ENCODE results near the gene ANXA10. TPM values are rescaled to one million over a fixed set of nuclear protein-coding genes. Genes with fewer than 3 reads are reported as not detected.

Gene ANXA10
- total RNA-seq, 2 experiments from 2014 or later: not detected

- Histone ChIP-seq H2AFZ (ENCODE audit: low read length) (no peak overlapping the region), H4K20me1 (ENCODE audit: insufficient read depth, low read length) (no peaks in the 10 kb centered on the region), H3K27ac (ENCODE audit: low read depth, low read length, poor library complexity, severe bottlenecking) (no peak overlapping the region), H3K4me3 (ENCODE audit: low read depth, low read length, poor library complexity, severe bottlenecking) (no peak overlapping the region), H3K4me1 (ENCODE audit: insufficient read depth, low read length, poor library complexity, severe bottlenecking) (no peaks in the 10 kb centered on the region), H3K9me3 (ENCODE audit: low read length) (no peaks in the 10 kb centered on the region), H3K9me2 (ENCODE audit: insufficient read depth, low read length) (no peaks in the 10 kb centered on the region), H3K79me2 (ENCODE audit: insufficient read depth, low read depth, low read length) (no peaks in the 10 kb centered on the region), H3K4me2 (ENCODE audit: low read length) (no peak overlapping the region), H3K36me3 (ENCODE audit: insufficient read depth, low read length) (no peaks in the 10 kb centered on the region)
- no TSS peak for BruUV-seq (replicated peaks)
- ChIA-PET POLR2A (no interaction called here), CTCF (ENCODE audit: unreplicated experiment) (no interaction called here)
- TF ChIP-seq, protein P1, sequence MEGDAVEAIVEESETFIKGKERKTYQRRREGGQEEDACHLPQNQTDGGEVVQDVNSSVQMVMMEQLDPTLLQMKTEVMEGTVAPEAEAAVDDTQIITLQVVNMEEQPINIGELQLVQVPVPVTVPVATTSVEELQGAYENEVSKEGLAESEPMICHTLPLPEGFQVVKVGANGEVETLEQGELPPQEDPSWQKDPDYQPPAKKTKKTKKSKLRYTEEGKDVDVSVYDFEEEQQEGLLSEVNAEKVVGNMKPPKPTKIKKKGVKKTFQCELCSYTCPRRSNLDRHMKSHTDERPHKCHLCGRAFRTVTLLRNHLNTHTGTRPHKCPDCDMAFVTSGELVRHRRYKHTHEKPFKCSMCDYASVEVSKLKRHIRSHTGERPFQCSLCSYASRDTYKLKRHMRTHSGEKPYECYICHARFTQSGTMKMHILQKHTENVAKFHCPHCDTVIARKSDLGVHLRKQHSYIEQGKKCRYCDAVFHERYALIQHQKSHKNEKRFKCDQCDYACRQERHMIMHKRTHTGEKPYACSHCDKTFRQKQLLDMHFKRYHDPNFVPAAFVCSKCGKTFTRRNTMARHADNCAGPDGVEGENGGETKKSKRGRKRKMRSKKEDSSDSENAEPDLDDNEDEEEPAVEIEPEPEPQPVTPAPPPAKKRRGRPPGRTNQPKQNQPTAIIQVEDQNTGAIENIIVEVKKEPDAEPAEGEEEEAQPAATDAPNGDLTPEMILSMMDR (conservative IDR thresholded peaks at IDR 0.05; ENCODE audit: low read length): no peak
- no peak for TF ChIP-seq EZH2phosphoT487 (IDR thresholded peaks at IDR 0.05; ENCODE audit: borderline replicate concordance, low read depth, low read length)
- intact Hi-C loops (cut with micrococcal nuclease; ENCODE audit: unreplicated experiment): no loop called here
- DNase-seq (ENCODE audit: low spot score): no peak
Observed at GRCh38 chr4:168097161-168097560, 4.8 kb downstream of the ANXA10 start.

GRCh38 chr4:168098248-168098717, 5.9 kb downstream of the ANXA10 start:
- no peaks in the 10 kb centered on the region for H3K9me3 ChIP-seq (ENCODE audit: low read length)
- no peak overlapping the region for H3K4me3 ChIP-seq (ENCODE audit: low read depth, low read length, poor library complexity, severe bottlenecking)
- intact Hi-C loops (cut with micrococcal nuclease; ENCODE audit: unreplicated experiment): no loop called here
- no peaks in the 10 kb centered on the region for H4K20me1 ChIP-seq (ENCODE audit: insufficient read depth, low read length)
- H3K36me3 ChIP-seq (ENCODE audit: insufficient read depth, low read length): no peaks in the 10 kb centered on the region
- DNase-seq (ENCODE audit: low spot score): no peak
- no TSS peak for BruUV-seq (replicated peaks)
- no peak overlapping the region for H3K4me2 ChIP-seq (ENCODE audit: low read length)
- H3K4me1 ChIP-seq (ENCODE audit: insufficient read depth, low read length, poor library complexity, severe bottlenecking): no peaks in the 10 kb centered on the region
- no peak for TF ChIP-seq EZH2phosphoT487 (IDR thresholded peaks at IDR 0.05; ENCODE audit: borderline replicate concordance, low read depth, low read length)
- TF ChIP-seq, protein P1 (conservative IDR thresholded peaks at IDR 0.05; ENCODE audit: low read length): no peak
- H3K79me2 ChIP-seq (ENCODE audit: insufficient read depth, low read depth, low read length): no peaks in the 10 kb centered on the region
- CTCF ChIA-PET (ENCODE audit: unreplicated experiment): no interaction called here
- H3K27ac ChIP-seq (ENCODE audit: low read depth, low read length, poor library complexity, severe bottlenecking): no peak overlapping the region
- no peak overlapping the region for H2AFZ ChIP-seq (ENCODE audit: low read length)
- POLR2A ChIA-PET: interaction anchor here (0.7 kb wide), 1 partner anchor 1885 kb away, joined by 3 read pairs; no protein-coding TSS in a partner anchor
- no peaks in the 10 kb centered on the region for H3K9me2 ChIP-seq (ENCODE audit: insufficient read depth, low read length)

DNA sequence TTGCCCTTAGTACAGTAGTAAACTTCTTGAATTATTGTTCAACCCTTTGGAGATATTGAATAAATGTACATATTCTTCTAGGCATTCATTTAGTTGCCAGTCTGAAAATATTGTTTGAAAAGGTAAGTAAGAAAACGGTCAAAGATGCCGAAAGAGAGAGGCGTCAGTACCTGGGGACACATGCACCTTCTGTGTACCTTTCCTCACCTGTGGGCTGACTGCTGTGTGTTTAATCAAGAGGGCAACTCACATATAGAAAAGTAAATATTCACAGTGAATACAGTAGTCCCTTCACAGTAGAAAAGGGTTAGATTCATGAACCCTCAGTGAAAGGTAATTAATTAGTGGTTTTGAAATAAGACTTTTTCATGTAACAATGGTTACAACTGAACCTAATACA, 6.9 kb downstream of the ANXA10 start:
- Histone ChIP-seq H3K4me2 (ENCODE audit: low read length) (no peak overlapping the region), H2AFZ (ENCODE audit: low read length) (no peak overlapping the region), H4K20me1 (ENCODE audit: insufficient read depth, low read length) (no peaks in the 10 kb centered on the region), H3K36me3 (ENCODE audit: insufficient read depth, low read length) (no peaks in the 10 kb centered on the region), H3K4me1 (ENCODE audit: insufficient read depth, low read length, poor library complexity, severe bottlenecking) (no peaks in the 10 kb centered on the region), H3K27ac (ENCODE audit: low read depth, low read length, poor library complexity, severe bottlenecking) (no peak overlapping the region), H3K4me3 (ENCODE audit: low read depth, low read length, poor library complexity, severe bottlenecking) (no peak overlapping the region), H3K9me3 (ENCODE audit: low read length) (no peaks in the 10 kb centered on the region), H3K79me2 (ENCODE audit: insufficient read depth, low read depth, low read length) (no peaks in the 10 kb centered on the region), H3K9me2 (ENCODE audit: insufficient read depth, low read length) (no peaks in the 10 kb centered on the region)
- intact Hi-C loops (cut with micrococcal nuclease; ENCODE audit: unreplicated experiment): no loop called here
- TF ChIP-seq EZH2phosphoT487 (IDR thresholded peaks at IDR 0.05; ENCODE audit: borderline replicate concordance, low read depth, low read length): no peak
- TF ChIP-seq, protein P1 (conservative IDR thresholded peaks at IDR 0.05; ENCODE audit: low read length): no peak
- POLR2A ChIA-PET: no interaction called here
- CTCF ChIA-PET (ENCODE audit: unreplicated experiment): no interaction called here
- BruUV-seq (replicated peaks): no TSS peak
- DNase-seq (ENCODE audit: low spot score): no peak

Measured in OCI-LY7 (cell line).